PFSK-1 (cell line): ENCODE measurements around the gene OLFML2A.

Source experiments
- FOXP2 ChIP-seq: optimal IDR thresholded peaks from 2 replicates; pipeline ENCODE3; 2011; ENCODE audit warnings: borderline replicate concordance, control low read depth, inconsistent platforms; ENCODE audit not compliant: insufficient read depth; ENCODE audit errors: extremely low read length, extremely low read depth
- POLR2AphosphoS5 ChIP-seq: IDR thresholded peaks from 2 replicates; pipeline ENCODE4 v1.6.1; 2012; ENCODE audit warnings: low read depth, mild to moderate bottlenecking, control low read depth, low read length, moderate library complexity
- SIN3A ChIP-seq: IDR thresholded peaks from 2 replicates; pipeline ENCODE4 v1.6.1; 2012; ENCODE audit warnings: mild to moderate bottlenecking, low read length, moderate library complexity, borderline replicate concordance; ENCODE audit not compliant: insufficient read depth
- TAF1 ChIP-seq: IDR thresholded peaks from 2 replicates; pipeline ENCODE4 v1.6.1; 2012; ENCODE audit warnings: low read length, control low read depth, borderline replicate concordance; ENCODE audit not compliant: insufficient read depth
- TF ChIP-seq, protein P1 (sequence below), 2 experiments: IDR thresholded peaks; 2 replicates each; pipeline versions ENCODE4 v1.6.1 to v1.8.0; 2011 to 2012; ENCODE audit warnings: low read depth in 2 of 2, low read length in 2 of 2, control low read depth in 1 of 2, inconsistent platforms in 1 of 2, mild to moderate bottlenecking in 1 of 2, moderate library complexity in 1 of 2; ENCODE audit not compliant: insufficient read depth in 1 of 2

Gene OLFML2A

DNA sequence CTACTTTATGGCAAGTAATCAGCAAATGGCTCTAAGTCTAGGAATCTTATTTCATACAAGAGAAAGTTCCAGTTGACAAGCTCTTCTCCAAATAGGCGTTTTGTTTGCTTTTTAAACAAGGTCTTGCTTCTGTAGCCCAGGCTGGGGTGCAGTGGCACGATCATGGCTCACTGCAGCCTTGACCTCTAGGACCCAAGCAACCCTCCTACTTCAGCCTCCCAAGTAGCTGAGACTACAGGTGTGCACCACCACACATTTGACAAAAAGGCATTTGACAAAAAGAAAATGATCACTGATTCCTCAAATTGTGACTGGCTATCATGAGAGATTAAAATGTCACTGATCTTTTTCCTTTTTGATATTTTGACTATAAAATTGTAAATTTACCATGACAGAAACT is 37.6 kb upstream of the OLFML2A start:
- TF ChIP-seq, protein P1, sequence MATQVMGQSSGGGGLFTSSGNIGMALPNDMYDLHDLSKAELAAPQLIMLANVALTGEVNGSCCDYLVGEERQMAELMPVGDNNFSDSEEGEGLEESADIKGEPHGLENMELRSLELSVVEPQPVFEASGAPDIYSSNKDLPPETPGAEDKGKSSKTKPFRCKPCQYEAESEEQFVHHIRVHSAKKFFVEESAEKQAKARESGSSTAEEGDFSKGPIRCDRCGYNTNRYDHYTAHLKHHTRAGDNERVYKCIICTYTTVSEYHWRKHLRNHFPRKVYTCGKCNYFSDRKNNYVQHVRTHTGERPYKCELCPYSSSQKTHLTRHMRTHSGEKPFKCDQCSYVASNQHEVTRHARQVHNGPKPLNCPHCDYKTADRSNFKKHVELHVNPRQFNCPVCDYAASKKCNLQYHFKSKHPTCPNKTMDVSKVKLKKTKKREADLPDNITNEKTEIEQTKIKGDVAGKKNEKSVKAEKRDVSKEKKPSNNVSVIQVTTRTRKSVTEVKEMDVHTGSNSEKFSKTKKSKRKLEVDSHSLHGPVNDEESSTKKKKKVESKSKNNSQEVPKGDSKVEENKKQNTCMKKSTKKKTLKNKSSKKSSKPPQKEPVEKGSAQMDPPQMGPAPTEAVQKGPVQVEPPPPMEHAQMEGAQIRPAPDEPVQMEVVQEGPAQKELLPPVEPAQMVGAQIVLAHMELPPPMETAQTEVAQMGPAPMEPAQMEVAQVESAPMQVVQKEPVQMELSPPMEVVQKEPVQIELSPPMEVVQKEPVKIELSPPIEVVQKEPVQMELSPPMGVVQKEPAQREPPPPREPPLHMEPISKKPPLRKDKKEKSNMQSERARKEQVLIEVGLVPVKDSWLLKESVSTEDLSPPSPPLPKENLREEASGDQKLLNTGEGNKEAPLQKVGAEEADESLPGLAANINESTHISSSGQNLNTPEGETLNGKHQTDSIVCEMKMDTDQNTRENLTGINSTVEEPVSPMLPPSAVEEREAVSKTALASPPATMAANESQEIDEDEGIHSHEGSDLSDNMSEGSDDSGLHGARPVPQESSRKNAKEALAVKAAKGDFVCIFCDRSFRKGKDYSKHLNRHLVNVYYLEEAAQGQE (IDR thresholded peaks at IDR 0.05; ENCODE audit: insufficient read depth in 1 of 2, low read depth in 2 of 2, low read length in 2 of 2) = no peak
- no peak for TF ChIP-seq POLR2AphosphoS5
- no peak for TF ChIP-seq FOXP2
- TF ChIP-seq SIN3A = no peak
- no peak for TF ChIP-seq TAF1

DNA sequence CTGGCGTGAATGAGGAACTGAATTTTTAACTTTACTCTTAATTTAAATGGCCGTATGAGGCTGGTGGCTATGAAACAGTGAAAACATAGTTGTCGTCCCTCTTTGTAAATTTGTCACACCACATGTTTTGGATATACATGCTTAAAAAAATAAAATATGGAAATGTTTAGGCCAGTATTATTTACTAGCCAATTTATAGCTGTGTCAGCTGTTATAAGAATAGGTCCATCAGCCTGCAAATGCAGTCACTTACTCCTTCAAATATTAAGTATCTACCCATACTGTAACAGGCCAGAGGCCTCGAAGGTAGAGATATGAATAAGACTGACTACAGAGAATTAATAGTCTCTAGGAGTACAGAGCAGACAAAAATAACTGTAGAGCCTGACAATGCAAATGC is 35.8 kb upstream of the OLFML2A start:
- TF ChIP-seq, protein P1 (IDR thresholded peaks at IDR 0.05; ENCODE audit: insufficient read depth in 1 of 2, low read depth in 2 of 2, low read length in 2 of 2) = no peak
- TF ChIP-seq TAF1 (no peak), FOXP2 (no peak), POLR2AphosphoS5 (no peak), SIN3A (no peak)

DNA sequence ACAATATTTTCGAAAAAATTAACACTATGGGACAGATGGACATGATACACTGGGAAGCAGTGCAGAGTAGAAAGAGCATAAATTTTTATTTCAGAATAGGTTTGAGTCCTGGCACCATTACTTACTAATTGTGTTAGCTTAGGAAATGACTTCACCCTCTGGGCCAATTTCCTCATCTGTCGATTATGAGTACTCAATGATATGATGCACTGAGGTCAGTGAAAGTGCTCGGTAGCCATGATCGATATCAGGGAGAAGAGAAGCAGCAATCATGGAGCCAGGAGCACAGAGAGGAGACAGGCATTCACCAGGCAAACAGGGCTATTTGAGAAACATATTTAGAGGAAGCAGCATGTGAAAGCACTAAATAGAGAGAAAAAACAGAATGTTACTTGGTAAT is 35.3 kb upstream of the OLFML2A start:
- TF ChIP-seq SIN3A (no peak), TAF1 (no peak), POLR2AphosphoS5 (no peak), FOXP2 (no peak)
- TF ChIP-seq, protein P1 (IDR thresholded peaks at IDR 0.05; ENCODE audit: insufficient read depth in 1 of 2, low read depth in 2 of 2, low read length in 2 of 2) = no peak

DNA sequence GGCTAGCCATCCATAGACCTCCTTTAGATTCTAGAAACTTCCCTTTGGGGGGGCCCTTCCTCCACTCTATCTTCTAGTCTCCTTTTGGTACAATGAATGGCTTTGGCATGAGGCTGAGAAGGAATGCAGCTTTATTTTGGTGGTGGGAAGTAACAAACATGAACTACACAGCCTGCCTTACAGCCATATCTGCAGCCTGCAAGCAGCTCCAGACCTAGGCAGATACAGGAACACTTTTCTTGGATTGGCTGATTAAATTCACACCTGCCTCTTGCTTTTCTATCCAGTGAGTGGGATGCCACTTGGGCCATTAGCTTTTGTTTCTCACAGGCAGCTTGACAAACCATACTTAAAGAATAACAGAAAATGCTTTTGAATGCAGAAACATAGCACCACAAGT is 34.0 kb upstream of the OLFML2A start:
- TF ChIP-seq SIN3A = no peak
- TF ChIP-seq, protein P1 (IDR thresholded peaks at IDR 0.05; ENCODE audit: insufficient read depth in 1 of 2, low read depth in 2 of 2, low read length in 2 of 2) = no peak
- no peak for TF ChIP-seq POLR2AphosphoS5
- no peak for TF ChIP-seq FOXP2
- no peak for TF ChIP-seq TAF1

DNA sequence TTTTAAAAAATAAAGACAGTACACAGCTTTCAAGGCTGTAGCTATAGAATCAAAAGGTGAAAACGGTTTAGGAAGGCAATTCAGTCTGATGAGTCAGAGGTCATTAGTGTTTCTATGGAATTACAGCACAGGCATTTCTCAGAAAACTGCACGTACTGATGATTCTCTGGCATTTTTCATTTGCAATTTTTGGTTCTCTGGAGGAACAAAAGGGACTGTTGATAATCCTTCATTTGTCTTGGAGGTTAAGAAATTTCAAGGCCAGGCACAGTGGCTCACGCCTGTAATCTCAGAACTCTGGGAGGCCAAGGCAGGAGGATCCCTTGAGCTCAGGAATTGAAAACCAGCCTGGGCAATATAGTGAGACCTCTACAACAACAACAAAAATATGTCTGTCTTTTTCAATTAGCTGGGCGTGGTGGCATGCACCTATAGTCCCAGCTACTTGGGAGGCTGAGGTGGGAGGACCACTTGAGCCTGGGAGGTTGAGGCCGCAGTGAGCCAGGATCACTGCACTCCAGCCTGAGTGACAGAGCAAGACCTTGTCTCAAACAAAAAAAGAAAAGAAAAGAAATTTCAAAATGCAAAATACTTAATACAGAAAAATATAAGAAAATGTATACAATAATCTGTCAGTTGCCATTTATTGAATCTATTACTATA is 33.1 kb upstream of the OLFML2A start:
- TF ChIP-seq SIN3A (no peak), TAF1 (no peak), POLR2AphosphoS5 (no peak), FOXP2 (no peak)
- TF ChIP-seq, protein P1 (IDR thresholded peaks at IDR 0.05; ENCODE audit: insufficient read depth in 1 of 2, low read depth in 2 of 2, low read length in 2 of 2) = no peak
